IPS DF 6.9 (cell line): ENCODE results near the gene TH.
"Not testable (repeated sequence)": the region's sequence is repeated elsewhere in the genome, so short reads cannot be mapped to it uniquely, and the experiment has no call there.

ENCODE experiments used
- DNase-seq: peaks from one replicate; pipeline ENCODE4 v3.0.0-alpha.2; 2013; ENCODE audit warnings: low read depth, low spot score
- H3K27ac ChIP-seq: one replicate; pipeline ENCODE4 v1.5.1; 2013; ENCODE audit warnings: low read length, control low read depth
- H3K27me3 ChIP-seq: 2 replicates; pipeline ENCODE4 v1.6.1; 2013; ENCODE audit warnings: mild to moderate bottlenecking, low read length; ENCODE audit not compliant: control insufficient read depth, insufficient read depth
- H3K36me3 ChIP-seq: 2 replicates; pipeline ENCODE4 v1.6.1; 2013; ENCODE audit warnings: low read length; ENCODE audit not compliant: control insufficient read depth, insufficient read depth
- H3K4me1 ChIP-seq: 2 replicates; pipeline ENCODE4 v1.6.1; 2013; ENCODE audit warnings: low read length; ENCODE audit not compliant: control insufficient read depth, insufficient read depth
- H3K4me3 ChIP-seq: 2 replicates; pipeline ENCODE4 v1.5.1; 2013; ENCODE audit warnings: mild to moderate bottlenecking, low read length
- H3K9me3 ChIP-seq: 2 replicates; pipeline ENCODE4 v1.6.1; 2013; ENCODE audit warnings: low read length, inconsistent platforms; ENCODE audit not compliant: control insufficient read depth, insufficient read depth
- WGBS: extraction: QIAGEN DNeasy Blood & Tissue Kit; methylation state at CpG from one replicate; pipeline ENCODE4 v1.1.7; 2013; ENCODE audit warnings: mixed read lengths, missing lambda C conversion rate; ENCODE audit not compliant: insufficient read length, insufficient coverage; 5-methylcytosine and 5-hydroxymethylcytosine counted together

Gene TH

DNA sequence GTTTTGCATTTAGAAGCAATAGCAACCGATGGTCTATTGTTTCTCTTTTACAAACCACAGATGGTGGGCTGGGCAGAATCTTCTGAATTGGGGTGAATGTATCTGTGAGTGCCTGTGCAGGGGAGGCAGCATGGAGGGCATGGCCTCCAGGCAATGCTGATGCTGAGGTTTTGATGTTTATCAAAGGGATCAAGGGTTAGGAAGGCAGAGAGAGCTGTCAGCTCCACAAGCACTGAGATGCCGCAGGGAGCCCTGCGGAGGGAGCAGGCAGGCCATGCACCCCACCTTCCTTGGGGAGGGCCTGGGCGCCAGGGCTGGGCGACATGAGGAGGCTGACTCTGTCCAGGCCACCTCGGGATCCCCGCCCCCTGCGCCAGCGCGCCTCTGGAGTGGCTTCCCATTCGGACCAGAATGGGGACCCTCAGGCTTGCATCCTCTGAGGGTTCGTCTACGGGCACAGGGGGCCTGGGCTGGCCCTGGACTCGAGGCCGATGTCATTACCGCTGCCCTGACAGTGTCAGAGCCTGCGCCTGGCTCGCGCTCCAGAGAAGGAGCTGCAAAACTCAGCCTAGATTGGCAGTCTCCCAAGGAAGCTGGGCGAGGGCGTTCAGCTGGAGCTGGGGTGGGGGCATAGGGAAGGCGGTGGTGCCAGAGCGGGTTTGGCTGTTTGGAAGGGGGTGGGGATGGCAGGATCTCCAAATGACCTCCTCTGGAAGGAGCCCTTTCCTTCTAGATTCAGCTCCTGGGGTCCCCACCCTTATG, 13.9 kb upstream of the TH start:
- Histone ChIP-seq H3K4me1 (no peaks in the 10 kb centered on the region), H3K36me3 (no peaks in the 10 kb centered on the region), H3K4me3 (no peak overlapping the region), H3K27me3 (no peaks in the 10 kb centered on the region; the same call in 1 of the 2 replicates), H3K9me3 (no peaks in the 10 kb centered on the region), H3K27ac (no peak overlapping the region)
- no CpG with 5 or more reads among the region's 23 CpGs for WGBS
- no peak for DNase-seq

DNA sequence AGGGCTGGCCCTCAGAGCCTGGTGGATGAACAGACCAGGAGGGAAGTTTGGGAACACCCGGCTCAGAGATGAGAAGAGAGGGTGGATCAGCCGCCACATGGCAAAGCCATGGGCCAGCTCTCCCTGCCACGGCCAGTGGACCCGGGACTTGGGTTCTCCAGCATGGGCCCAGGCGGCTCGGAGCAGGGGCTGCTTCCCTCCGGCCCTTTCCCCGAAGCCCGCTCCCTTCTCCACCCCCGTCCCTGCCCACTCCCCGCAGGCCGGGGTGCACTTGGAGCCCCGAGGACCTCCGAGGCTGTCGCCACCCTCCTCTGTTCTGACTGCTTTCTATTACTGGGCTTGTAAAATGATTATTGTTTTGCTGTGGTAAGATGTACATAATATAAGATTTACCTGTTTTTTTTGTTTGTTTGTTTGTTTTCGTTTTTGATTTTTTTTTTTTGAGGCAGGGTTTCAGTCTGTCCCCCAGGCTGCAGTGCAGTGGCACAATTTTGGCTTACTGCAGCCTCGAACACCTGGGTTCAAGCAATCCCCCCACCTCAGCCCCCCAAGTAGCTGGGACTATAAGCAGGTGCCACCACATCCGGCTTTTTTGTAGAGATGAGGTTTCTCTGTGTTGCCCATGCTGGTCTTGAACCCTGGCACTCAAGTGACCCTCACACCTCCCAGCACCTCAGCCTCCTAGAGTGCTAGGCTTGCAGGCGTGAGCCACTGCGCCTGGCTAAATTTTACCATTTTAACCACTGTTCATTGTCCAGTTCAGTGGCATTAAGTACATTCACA, 11.3 kb upstream of the TH start:
- Histone ChIP-seq H3K27ac (no peak overlapping the region), H3K27me3 (no peaks in the 10 kb centered on the region; the same call in 1 of the 2 replicates), H3K4me1 (no peaks in the 10 kb centered on the region)

DNA sequence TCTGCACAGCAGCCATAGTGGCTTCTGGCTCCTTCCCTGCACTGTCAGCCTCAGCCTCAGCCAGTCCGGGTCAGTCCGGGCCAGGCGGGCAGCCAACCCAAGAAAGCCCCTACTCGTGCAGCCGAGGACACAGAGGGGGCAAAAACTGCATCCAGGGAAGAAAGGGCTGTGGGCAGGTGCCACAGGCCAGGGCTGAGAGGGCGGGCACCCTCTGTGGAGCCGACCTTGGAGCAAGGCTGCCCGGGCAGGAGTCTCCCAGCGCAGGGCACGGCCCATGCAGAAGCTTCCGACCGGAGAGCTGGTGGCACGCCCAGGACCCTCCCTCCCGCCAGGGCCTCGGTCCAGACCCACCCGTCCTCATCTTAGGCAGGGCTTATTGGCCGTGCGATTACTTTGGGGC, 10.5 kb upstream of the TH start:
- H3K36me3 ChIP-seq: no peaks in the 10 kb centered on the region
- H3K27me3 ChIP-seq: no peaks in the 10 kb centered on the region; the same call in 1 of the 2 replicates
- no peak overlapping the region for H3K4me3 ChIP-seq
- no peaks in the 10 kb centered on the region for H3K9me3 ChIP-seq
- H3K27ac ChIP-seq: no peak overlapping the region
- no peak for DNase-seq
- WGBS: no CpG with 5 or more reads among the region's 18 CpGs
- no peaks in the 10 kb centered on the region for H3K4me1 ChIP-seq

More for the DNA sequence above, 11.3 kb upstream of the TH start:
- Histone ChIP-seq H3K36me3 (no peaks in the 10 kb centered on the region), H3K4me3 (no peak overlapping the region), H3K9me3 (no peaks in the 10 kb centered on the region)
- no CpG with 5 or more reads among the region's 20 CpGs for WGBS
- DNase-seq: no peak

DNA sequence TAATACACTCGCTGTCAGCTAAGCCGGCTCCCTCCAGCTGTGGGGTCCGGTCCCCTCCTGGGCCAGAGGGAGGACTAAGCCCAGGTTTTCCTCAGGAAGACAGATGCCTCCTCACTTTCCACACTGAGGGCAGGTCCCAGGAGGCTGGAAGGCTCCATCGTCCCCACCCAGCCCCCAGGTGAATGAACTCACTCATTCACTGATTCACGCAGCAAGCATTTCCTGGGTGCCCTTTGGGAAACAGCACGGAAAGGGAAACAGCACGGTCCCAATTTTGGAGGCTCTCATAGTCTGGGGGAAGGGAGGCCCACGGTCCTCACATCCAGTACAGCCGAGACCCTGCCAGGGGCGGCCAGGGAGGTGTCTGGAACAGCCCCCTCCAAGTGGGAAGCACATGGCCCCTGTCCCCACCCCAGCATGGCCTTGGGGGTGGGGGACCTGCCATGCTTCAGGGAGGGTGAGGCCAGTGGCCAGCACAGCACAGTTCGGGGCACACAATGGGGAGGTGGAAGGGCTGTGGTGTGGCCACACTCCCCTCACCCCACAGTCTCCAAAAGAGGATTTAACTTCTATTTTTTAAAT, 9.3 kb upstream of the TH start:
- H3K4me1 ChIP-seq: no peaks in the 10 kb centered on the region
- WGBS: no CpG with 5 or more reads among the region's 11 CpGs
- no peak for DNase-seq
- H3K27me3 ChIP-seq: no peaks in the 10 kb centered on the region
- no peak overlapping the region for H3K27ac ChIP-seq
- H3K4me3 ChIP-seq: no peak overlapping the region
- H3K36me3 ChIP-seq: no peaks in the 10 kb centered on the region
- H3K9me3 ChIP-seq: no peaks in the 10 kb centered on the region

DNA sequence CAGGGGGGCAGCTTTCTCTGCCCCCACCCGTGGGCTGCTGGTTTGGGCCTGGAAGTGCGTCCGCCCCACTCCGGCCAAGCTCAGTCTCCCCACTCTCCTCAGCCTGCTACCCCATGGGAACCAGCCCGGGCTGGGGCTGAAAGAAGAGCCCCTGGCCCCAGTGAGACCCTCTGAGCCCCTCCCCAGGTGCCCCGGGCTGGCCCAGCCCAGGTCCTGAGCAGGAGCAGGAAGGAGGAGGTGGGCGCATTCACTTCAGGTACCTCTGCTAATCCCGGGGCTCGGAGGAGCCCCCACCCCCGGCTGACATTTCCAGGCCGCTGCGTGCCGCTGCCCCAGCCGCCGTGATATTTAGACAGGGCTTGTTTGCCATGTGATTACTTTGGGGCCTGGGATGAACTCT, 8.7 kb upstream of the TH start:
- no peak for DNase-seq
- Histone ChIP-seq H3K4me3 (no peak overlapping the region), H3K36me3 (no peaks in the 10 kb centered on the region), H3K4me1 (no peaks in the 10 kb centered on the region), H3K27me3 (no peaks in the 10 kb centered on the region), H3K9me3 (no peaks in the 10 kb centered on the region), H3K27ac (no peak overlapping the region)
- no CpG with 5 or more reads among the region's 15 CpGs for WGBS

DNA sequence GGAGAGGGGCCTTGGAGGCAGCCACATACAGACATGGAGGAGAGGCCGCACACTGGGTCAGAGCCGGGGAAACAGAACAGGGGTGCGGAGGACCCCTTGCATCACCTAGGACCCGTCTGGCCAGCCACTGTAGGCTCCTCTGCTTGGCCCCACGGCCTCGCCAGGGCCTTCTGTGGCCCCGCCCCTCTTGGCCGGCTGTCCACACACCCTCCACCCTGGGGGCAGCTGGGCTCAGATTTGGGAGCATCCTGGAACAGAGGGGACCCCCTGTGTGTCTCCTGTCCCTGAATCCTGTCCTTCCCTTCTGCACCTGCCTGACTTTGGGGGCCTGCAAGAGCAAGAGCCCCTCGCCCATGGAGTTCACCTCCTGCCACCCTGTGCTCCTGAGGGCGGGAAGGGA, 7.9 kb upstream of the TH start:
- Histone ChIP-seq H3K27me3 (no peaks in the 10 kb centered on the region), H3K36me3 (no peaks in the 10 kb centered on the region), H3K27ac (no peak overlapping the region), H3K4me3 (no peak overlapping the region), H3K9me3 (no peaks in the 10 kb centered on the region), H3K4me1 (no peaks in the 10 kb centered on the region)
- no peak for DNase-seq
- WGBS: no CpG with 5 or more reads among the region's 10 CpGs

DNA sequence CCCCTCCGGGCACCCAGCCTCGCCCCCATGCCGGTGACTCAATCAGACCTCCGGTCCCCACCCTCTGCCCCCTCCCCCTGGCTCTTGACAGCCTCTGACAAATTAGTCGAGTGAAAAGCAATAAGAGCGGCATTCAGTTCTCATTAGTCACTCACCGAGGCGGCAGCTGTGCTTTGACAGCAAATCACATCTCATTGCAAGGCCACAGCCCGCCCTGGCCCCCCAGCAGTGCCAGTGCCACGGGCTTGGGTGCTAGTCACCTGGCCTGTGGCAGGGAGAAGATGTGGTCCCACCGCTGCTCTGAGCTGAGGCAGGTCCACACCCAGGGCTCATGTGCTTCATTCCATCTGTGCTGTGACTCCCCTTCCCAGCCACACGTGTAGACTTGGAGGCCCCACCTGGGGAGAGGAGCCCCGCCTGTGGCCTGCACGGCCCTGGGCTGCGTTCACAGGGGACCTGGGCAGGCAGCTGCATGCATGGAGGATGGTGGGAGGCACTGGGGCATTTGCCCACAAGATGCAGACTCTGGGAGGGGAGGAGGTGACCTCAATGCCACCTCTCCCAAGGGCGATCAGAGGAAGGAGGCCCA, 7.4 kb upstream of the TH start:
- Histone ChIP-seq H3K9me3 (no peaks in the 10 kb centered on the region), H3K27me3 (no peaks in the 10 kb centered on the region), H3K27ac (no peak overlapping the region), H3K4me3 (no peak overlapping the region), H3K4me1 (no peaks in the 10 kb centered on the region), H3K36me3 (no peaks in the 10 kb centered on the region)
- WGBS: no CpG with 5 or more reads among the region's 16 CpGs
- DNase-seq: no peak

DNA sequence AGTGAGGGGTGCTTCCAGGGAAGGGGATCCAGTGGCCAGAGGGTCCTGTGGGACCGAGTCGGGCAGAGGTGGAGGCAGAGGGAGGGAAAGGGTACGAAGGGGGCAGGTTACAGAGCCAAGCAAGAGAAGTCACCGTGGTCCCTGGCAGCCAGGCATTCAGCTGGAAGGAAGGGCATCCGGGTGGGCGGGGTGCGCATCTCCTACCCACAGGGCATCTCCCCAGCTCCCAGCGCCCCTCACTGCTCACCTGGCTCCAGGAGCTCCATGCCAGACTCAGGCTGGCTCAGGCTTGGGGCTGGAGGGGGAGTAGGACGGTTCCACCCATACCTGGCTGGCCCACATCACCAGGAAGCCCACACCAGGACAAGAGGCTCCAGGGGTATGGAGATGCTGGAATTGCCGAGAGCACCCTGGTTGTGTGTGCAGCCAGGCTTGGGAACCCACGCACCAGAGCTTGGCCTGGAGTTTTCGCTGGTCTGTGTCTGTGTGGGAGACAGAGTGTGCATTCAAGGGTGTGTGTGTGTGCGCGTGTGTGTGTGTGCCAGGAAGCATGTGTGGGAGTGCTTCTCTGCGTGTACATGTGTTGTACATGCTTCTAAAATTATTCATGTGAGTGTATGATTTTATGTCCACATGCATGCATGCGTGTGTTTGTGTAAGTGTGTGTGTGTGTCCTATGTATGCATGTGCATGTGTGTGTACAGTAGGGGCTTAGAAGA, 6.6 kb upstream of the TH start:
- not testable (repeated sequence) for H3K36me3 ChIP-seq, H3K4me3 ChIP-seq, H3K27ac ChIP-seq, DNase-seq, H3K9me3 ChIP-seq, H3K4me1 ChIP-seq, H3K27me3 ChIP-seq
- no CpG with 5 or more reads among the region's 16 CpGs for WGBS

DNA sequence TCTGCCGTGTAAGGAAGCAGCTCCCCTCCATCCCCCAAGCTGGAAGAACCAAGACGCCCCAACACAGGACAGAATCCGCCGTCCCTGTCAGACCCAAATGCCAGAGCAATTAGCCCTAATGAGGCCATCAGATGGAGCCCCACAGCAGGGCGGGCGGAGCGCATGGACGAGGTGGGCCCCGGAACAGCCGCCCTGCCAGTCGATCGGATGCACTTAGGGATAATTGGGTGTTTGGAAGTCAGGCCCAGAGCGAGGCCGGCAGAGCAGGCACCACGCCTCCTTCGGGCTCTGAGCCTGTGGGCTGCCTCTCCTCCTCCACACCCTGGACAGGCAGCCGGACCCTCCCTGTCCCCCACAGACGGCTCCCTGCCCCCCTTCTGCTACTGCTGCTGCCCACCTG, 5.5 kb upstream of the TH start:
- no peak for DNase-seq
- Histone ChIP-seq H3K27me3 (no peaks in the 10 kb centered on the region), H3K4me3 (no peak overlapping the region), H3K27ac (no peak overlapping the region), H3K9me3 (no peaks in the 10 kb centered on the region), H3K36me3 (no peaks in the 10 kb centered on the region), H3K4me1 (no peaks in the 10 kb centered on the region)
- no CpG with 5 or more reads among the region's 18 CpGs for WGBS

DNA sequence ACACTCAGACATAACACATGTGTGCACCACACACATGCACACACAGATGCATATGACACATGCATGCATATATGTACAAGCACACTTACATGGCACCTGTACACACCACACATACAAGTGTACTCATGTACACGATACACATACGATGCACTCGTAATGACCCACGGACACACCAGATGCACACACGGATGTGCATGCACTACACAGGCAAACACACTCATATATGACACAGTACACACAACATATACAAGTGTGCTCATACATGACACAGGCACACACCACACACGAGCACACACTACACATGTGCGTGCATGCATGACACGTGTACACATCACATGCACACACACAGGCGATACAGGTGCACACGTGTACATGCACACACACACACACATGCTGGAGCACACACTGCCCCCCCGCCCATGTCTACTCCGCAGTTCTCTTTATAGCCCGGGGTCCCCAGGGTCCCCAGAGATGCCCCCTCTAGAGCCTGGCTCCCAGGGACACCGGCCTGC, 4.8 kb upstream of the TH start:
- Histone ChIP-seq H3K9me3 (no peaks in the 10 kb centered on the region), H3K27ac (no peak overlapping the region), H3K4me3 (no peak overlapping the region), H3K36me3 (no peaks in the 10 kb centered on the region; the same call in 1 of the 2 replicates), H3K27me3 (no peaks in the 10 kb centered on the region), H3K4me1 (no peaks in the 10 kb centered on the region)
- no CpG with 5 or more reads among the region's 14 CpGs for WGBS
- DNase-seq: no peak
